ENCODE measurements around the gene CDC23.
"Not testable (repeated sequence)": the region's sequence is repeated elsewhere in the genome, so short reads cannot be mapped to it uniquely, and the experiment has no call there.

Gene CDC23

GRCh38 chr5:138212828-138213160 is 329 bp downstream of the CDC23 start:
- DNase-seq: no peak

- no peak for DNase-seq
Measured at GRCh38 chr5:138210985-138211384, 2.1 kb downstream of the CDC23 start.

GRCh38 chr5:138193859-138194258 is 19.3 kb downstream of the CDC23 start:
- DNase-seq: not testable (repeated sequence)

- no peak for DNase-seq
Measured at GRCh38 chr5:138192826-138193225, 20.3 kb downstream of the CDC23 start.

GRCh38 chr5:138188626-138189025 is 24.5 kb downstream of the CDC23 start:
- no peak for DNase-seq

GRCh38 chr5:138186002-138186447 is 27.1 kb downstream of the CDC23 start:
- no peak for DNase-seq

GRCh38 chr5:138182808-138183207 is 30.3 kb downstream of the CDC23 start:
- DNase-seq: no peak

- DNase-seq: no peak
Measured at GRCh38 chr5:138180841-138181240, 32.3 kb downstream of the CDC23 start.

GRCh38 chr5:138180183-138180782 is 32.8 kb downstream of the CDC23 start:
- DNase-seq: peak; percentile 72

- no peak for DNase-seq
Measured at GRCh38 chr5:138179277-138179857, 33.8 kb downstream of the CDC23 start.

- DNase-seq: peak; percentile 98
Measured at GRCh38 chr5:138178516-138179276, 34.4 kb downstream of the CDC23 start, which contains the start of the genes BRD8 and KIF20A. BRD8 (minus strand) TSS chr5:138178630; CDS start chr5:138178614, 16 bp downstream. KIF20A (plus strand) TSS chr5:138179112; CDS start chr5:138179681, 569 bp downstream.

- DNase-seq: peak; percentile 26
Measured at GRCh38 chr5:138177941-138178515, 35.1 kb downstream of the CDC23 start.

GRCh38 chr5:138170299-138170698 is 42.8 kb downstream of the CDC23 start:
- no peak for DNase-seq

- no peak for DNase-seq
Measured at GRCh38 chr5:138169124-138169523, 44.0 kb downstream of the CDC23 start.

- no peak for DNase-seq
Measured at GRCh38 chr5:138163721-138164120, 49.4 kb downstream of the CDC23 start.

- DNase-seq: no peak
Measured at GRCh38 chr5:138160706-138161105, 52.4 kb downstream of the CDC23 start.

GRCh38 chr5:138159666-138160065 is 53.5 kb downstream of the CDC23 start:
- no peak for DNase-seq

- no peak for DNase-seq
Measured at GRCh38 chr5:138157626-138158025, 55.5 kb downstream of the CDC23 start.

- not testable (repeated sequence) for DNase-seq
Measured at GRCh38 chr5:138155977-138156376, 57.1 kb downstream of the CDC23 start.

GRCh38 chr5:138149530-138149929 is 63.6 kb downstream of the CDC23 start:
- DNase-seq: peak; percentile 58

- DNase-seq: peak; percentile 68
Measured at GRCh38 chr5:138148811-138149210, 64.3 kb downstream of the CDC23 start.

- not testable (repeated sequence) for DNase-seq
Measured at GRCh38 chr5:138143578-138143977, 69.5 kb downstream of the CDC23 start.

GRCh38 chr5:138141734-138142133 is 71.4 kb downstream of the CDC23 start:
- DNase-seq: no peak

GRCh38 chr5:138140268-138140667 is 72.9 kb downstream of the CDC23 start:
- DNase-seq: no peak
